ENCODE measurements around the gene H2AZ2. TPM values are rescaled to one million over a fixed set of nuclear protein-coding genes. Genes with fewer than 3 reads are reported as not detected.
"Not testable (repeated sequence)": the region's sequence is repeated elsewhere in the genome, so short reads cannot be mapped to it uniquely, and the experiment has no call there.

Gene H2AZ2
- total RNA-seq, 4 donors from 2014 or later, result 65.2 to 124 (median 99.8) TPM

GRCh38 chr7:44867073-44867995 lies 19.4 kb upstream of the H2AZ2 start:
- H3K27ac ChIP-seq, result peak overlapping the region in 1 of 4 donors; percentile 6

DNA sequence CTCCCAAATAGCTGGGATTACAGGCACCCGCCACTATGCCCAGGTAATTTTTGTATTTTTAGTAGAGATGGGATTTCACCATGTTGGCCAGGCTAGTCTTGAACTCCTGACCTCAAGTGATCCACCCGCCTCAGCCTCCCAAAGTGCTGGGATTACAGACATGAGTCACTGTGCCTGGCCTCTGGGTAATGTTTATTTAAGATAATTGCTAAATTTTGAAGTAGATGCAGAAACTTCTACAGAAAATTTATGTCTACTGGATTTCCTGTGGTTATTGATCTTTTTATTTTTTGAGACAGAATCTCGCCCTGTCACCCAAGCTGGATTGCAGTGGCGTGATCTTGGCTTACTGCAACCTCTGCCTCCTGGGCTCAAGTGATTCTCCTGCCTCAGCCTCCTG lies 14.1 kb upstream of the H2AZ2 start:
- 66 to 67% methylated on average over 4 of the region's 4 CpGs for WGBS, 2 donors
- H3K27ac ChIP-seq; H3K4me1 ChIP-seq; H3K36me3 ChIP-seq; DNase-seq; intact Hi-C loops (cut with DNase I); H3K9me3 ChIP-seq; H3K4me3 ChIP-seq; H3K27me3 ChIP-seq: not testable (repeated sequence)

More at GRCh38 chr7:44867073-44867995, 19.4 kb upstream of the H2AZ2 start:
- 56 to 67% methylated on average over 4 of the region's 4 CpGs for WGBS, 2 donors
- intact Hi-C loops (cut with DNase I), result no loop called here
- Histone ChIP-seq H3K27me3 (no peaks in the 10 kb centered on the region), H3K4me1 (peaks cover 0 to 9% (median 0%) of the 10 kb centered on the region in 3 donors), H3K9me3 (no peaks in the 10 kb centered on the region), H3K4me3 (no peak overlapping the region), H3K36me3 (no peaks in the 10 kb centered on the region)
- no peak for DNase-seq
- TF ChIP-seq CTCF (IDR thresholded peaks at IDR 0.05) (no peak), POLR2A (IDR thresholded peaks at IDR 0.05) (no peak)

DNA sequence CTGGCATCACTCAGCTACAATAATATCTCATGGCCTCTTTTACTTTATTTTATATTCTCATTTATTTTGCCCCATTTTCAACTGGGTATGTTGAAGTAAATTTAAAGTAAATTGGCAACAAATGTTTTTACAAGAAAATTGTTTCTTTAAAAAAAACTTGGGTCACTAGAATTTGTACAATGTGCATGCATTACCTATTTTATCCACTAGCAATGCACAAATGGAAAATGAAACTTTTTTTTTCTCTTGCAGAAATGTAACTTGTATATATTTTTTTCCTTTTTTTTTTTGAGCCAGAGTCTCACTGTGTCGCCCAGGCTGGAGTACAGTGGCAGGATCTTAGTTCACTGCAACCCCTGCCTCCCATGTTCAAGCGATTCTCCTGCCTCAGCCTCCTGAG lies 10.3 kb upstream of the H2AZ2 start:
- no peaks in the 10 kb centered on the region for H3K36me3 ChIP-seq
- H3K4me1 ChIP-seq, result peaks cover 0 to 6% (median 0%) of the 10 kb centered on the region in 3 donors
- H3K27me3 ChIP-seq, result no peaks in the 10 kb centered on the region
- intact Hi-C loops (cut with DNase I), result loop anchor here (5.0 to 10.0 kb wide), 2 partner anchors 64 to 277 kb away; no protein-coding TSS in a partner anchor
- TF ChIP-seq POLR2A (IDR thresholded peaks at IDR 0.05) (no peak), CTCF (IDR thresholded peaks at IDR 0.05) (peak in 3 of 6 experiments; percentile 26 to 39 (median 35))
- DNase-seq, result no peak
- H3K27ac ChIP-seq, result no peak overlapping the region
- 71 to 88% methylated on average over 2 of the region's 2 CpGs for WGBS, 2 donors
- H3K9me3 ChIP-seq, result no peaks in the 10 kb centered on the region
- H3K4me3 ChIP-seq, result no peak overlapping the region

GRCh38 chr7:44854644-44855364 lies 6.9 kb upstream of the H2AZ2 start:
- Histone ChIP-seq H3K27ac (no peak overlapping the region), H3K4me1 (peaks cover 0 to 6% (median 0%) of the 10 kb centered on the region in 3 donors), H3K9me3 (no peaks in the 10 kb centered on the region), H3K36me3 (no peaks in the 10 kb centered on the region), H3K4me3 (no peak overlapping the region), H3K27me3 (no peaks in the 10 kb centered on the region)
- no peak for DNase-seq
- TF ChIP-seq CTCF (IDR thresholded peaks at IDR 0.05), result no peak
- TF ChIP-seq POLR2A (IDR thresholded peaks at IDR 0.05), result no peak
- intact Hi-C loops (cut with DNase I), result loop anchor here (5.0 to 10.0 kb wide), 2 partner anchors 67 to 280 kb away; no protein-coding TSS in a partner anchor
- 88 to 90% methylated on average over 8 of the region's 8 CpGs for WGBS, 2 donors

DNA sequence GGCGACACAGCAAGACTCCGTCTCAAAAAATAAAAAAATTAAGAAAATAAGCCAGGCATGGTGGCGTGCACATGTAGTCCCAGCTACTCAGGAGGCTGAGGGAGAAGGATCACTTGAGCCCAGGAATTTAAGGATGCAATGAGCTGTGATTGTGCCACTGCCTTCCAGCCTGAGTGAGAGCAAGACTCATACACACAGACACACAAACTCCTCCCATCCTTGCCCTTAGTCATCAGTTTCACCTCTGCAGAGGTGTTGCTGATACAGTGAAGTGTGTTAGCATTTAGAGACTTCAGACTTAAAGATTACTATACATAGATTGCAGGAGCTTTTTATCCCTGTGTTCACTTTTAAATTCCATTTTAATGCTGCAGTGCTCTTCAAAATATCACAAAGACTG lies 5.5 kb upstream of the H2AZ2 start:
- no peak for TF ChIP-seq POLR2A (IDR thresholded peaks at IDR 0.05)
- TF ChIP-seq CTCF (IDR thresholded peaks at IDR 0.05), result no peak
- Histone ChIP-seq H3K36me3 (no peaks in the 10 kb centered on the region), H3K4me1 (peaks cover 0 to 19% (median 6%) of the 10 kb centered on the region in 3 donors), H3K9me3 (no peaks in the 10 kb centered on the region), H3K27ac (no peak overlapping the region), H3K27me3 (no peaks in the 10 kb centered on the region), H3K4me3 (no peak overlapping the region)
- 83 to 87% methylated on average over 3 of the region's 3 CpGs for WGBS, 2 donors
- intact Hi-C loops (cut with DNase I), result loop anchor here (10.0 kb wide), 1 partner anchor 281 kb away; no protein-coding TSS in a partner anchor
- DNase-seq, result no peak
